Measurements from ENCODE around the gene ABRACL.
A peak's percentile ranks its signal among the peaks of the same experiment; 100 is the strongest.
"Not testable (repeated sequence)": the region's sequence is repeated elsewhere in the genome, so short reads cannot be mapped to it uniquely, and the experiment has no call there.

Gene ABRACL

GRCh38 chr6:139017227-139017626, 11.3 kb upstream of the ABRACL start:
- Mint-ChIP-seq H3K4me3 (no peak overlapping the region), H3K9me3 (no peaks in the 10 kb centered on the region), H3K27me3 (peaks cover 21% of the 10 kb centered on the region), H3K27ac (ENCODE audit: low read depth) (no peak overlapping the region), H3K4me1 (no peaks in the 10 kb centered on the region), H3K36me3 (ENCODE audit: insufficient read depth) (peaks cover 1% of the 10 kb centered on the region)
- ATAC-seq (replicated peaks; ENCODE audit: extremely low read depth, poor library complexity, severe bottlenecking) (no peak), DNase-seq (ENCODE audit: low spot score in 2 of 2) (no peak)

GRCh38 chr6:139019722-139020121, 8.8 kb upstream of the ABRACL start:
- no peaks in the 10 kb centered on the region for H3K9me3 Mint-ChIP-seq
- peaks cover under 1% of the 10 kb centered on the region for H3K27me3 Mint-ChIP-seq
- H3K27ac Mint-ChIP-seq (ENCODE audit: low read depth), result no peak overlapping the region
- H3K4me3 Mint-ChIP-seq, result no peak overlapping the region
- H3K36me3 Mint-ChIP-seq (ENCODE audit: insufficient read depth), result peaks cover 1% of the 10 kb centered on the region
- no peak for ATAC-seq (replicated peaks; ENCODE audit: extremely low read depth, poor library complexity, severe bottlenecking)
- no peak for DNase-seq (ENCODE audit: low spot score in 2 of 2)
- H3K4me1 Mint-ChIP-seq, result no peaks in the 10 kb centered on the region

GRCh38 chr6:139020689-139021088, 7.9 kb upstream of the ABRACL start:
- Mint-ChIP-seq H3K9me3 (no peaks in the 10 kb centered on the region), H3K4me1 (no peaks in the 10 kb centered on the region), H3K27ac (ENCODE audit: low read depth) (no peak overlapping the region), H3K4me3 (no peak overlapping the region), H3K36me3 (ENCODE audit: insufficient read depth) (peaks cover 1% of the 10 kb centered on the region), H3K27me3 (no peaks in the 10 kb centered on the region)
- ATAC-seq (replicated peaks; ENCODE audit: extremely low read depth, poor library complexity, severe bottlenecking) (no peak), DNase-seq (ENCODE audit: low spot score in 2 of 2) (no peak)

DNA sequence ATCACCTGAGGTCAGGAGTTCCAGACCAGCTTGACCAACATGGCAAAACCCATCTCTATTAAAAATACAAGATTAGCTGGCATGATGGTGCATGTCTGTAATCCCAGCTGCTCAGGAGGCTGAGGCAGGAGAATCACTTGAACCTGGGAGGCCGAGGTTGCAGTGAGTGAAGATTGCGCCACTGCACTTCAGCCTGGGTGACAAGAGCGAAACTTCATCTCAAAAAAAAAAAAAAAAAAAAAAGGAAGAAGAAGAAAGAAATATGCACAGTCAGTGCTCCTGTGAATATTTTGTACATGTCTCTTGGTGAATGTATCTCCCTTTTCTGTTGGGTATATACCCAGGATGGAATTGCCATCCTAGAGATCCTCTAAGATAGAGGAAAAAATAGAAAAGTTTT, 3.1 kb upstream of the ABRACL start:
- H3K4me1 Mint-ChIP-seq, result peaks cover 12% of the 10 kb centered on the region
- ATAC-seq (replicated peaks; ENCODE audit: extremely low read depth, poor library complexity, severe bottlenecking); H3K27me3 Mint-ChIP-seq; DNase-seq (ENCODE audit: low spot score in 2 of 2); H3K27ac Mint-ChIP-seq (ENCODE audit: low read depth); H3K36me3 Mint-ChIP-seq (ENCODE audit: insufficient read depth); H3K4me3 Mint-ChIP-seq; H3K9me3 Mint-ChIP-seq: not testable (repeated sequence)

DNA sequence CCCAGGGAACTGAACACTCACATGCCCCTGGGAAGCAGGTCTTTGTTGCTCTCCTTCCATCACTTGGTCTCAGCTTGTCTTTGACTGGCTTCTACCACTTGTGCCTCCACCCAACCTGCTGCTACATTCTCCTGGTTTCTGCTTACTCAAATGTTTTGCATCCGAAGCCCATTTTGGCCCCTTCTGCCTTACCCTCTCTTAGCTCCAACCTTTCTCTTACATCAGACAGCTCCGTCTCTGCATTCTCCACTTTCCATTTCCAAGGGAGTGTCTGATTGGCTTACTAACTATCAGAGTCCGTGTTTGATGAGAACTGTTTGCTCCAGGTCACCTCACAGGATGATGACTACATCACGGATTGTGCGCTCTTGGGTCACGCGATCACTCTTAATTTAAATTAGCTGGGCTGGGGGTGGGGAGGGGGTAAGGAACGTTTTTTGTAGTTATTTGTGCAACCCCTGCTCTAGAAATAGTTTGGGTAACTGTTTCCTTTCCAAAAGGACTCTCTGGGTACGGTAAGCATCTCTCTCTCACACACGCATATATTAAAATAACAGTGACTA, 844 bp upstream of the ABRACL start:
- Mint-ChIP-seq H3K36me3 (ENCODE audit: insufficient read depth) (peaks cover 2% of the 10 kb centered on the region), H3K27me3 (no peaks in the 10 kb centered on the region), H3K9me3 (no peaks in the 10 kb centered on the region), H3K4me1 (peaks cover 16% of the 10 kb centered on the region), H3K27ac (ENCODE audit: low read depth) (peak overlapping the region; percentile 95), H3K4me3 (no peak overlapping the region)
- ATAC-seq (replicated peaks; ENCODE audit: extremely low read depth, poor library complexity, severe bottlenecking) (no peak), DNase-seq (ENCODE audit: low spot score in 2 of 2) (no peak)

DNA sequence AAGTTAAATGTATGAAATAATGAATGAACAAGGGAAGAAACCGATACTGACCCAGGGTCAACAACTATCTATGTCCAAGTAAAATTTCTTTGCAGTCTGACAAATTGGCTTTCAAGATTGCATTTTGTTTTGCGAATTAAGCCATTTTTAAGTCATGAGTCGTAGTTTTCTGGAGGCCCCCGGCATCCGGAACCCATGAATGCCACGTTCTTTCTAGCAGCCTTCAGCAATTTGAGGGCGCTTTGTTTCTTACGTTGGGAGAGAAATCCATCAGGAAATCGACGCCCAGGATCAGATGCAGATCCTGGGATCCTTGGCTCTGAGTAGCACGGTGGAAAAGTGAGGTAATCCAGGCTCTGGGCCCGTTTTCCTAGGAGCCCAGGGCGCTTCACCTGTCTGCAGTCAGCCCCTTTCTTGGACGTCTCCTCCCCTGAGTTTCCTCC, 309 bp upstream of the ABRACL start:
- DNase-seq (ENCODE audit: low spot score in 2 of 2), result no peak
- Mint-ChIP-seq H3K4me1 (peaks cover 21% of the 10 kb centered on the region), H3K36me3 (ENCODE audit: insufficient read depth) (peaks cover 2% of the 10 kb centered on the region), H3K27me3 (no peaks in the 10 kb centered on the region), H3K4me3 (no peak overlapping the region), H3K9me3 (no peaks in the 10 kb centered on the region), H3K27ac (ENCODE audit: low read depth) (peak overlapping the region; percentile 95)
- peak; percentile 2 for ATAC-seq (replicated peaks; ENCODE audit: extremely low read depth, poor library complexity, severe bottlenecking)

- Mint-ChIP-seq H3K4me1 (peaks cover 28% of the 10 kb centered on the region), H3K27me3 (no peaks in the 10 kb centered on the region), H3K4me3 (no peak overlapping the region), H3K9me3 (no peaks in the 10 kb centered on the region), H3K27ac (ENCODE audit: low read depth) (no peak overlapping the region), H3K36me3 (ENCODE audit: insufficient read depth) (peaks cover 9% of the 10 kb centered on the region)
- no peak for DNase-seq (ENCODE audit: low spot score in 2 of 2)
- ATAC-seq (replicated peaks; ENCODE audit: extremely low read depth, poor library complexity, severe bottlenecking), result peak; percentile 1
Observed at GRCh38 chr6:139029470-139030227, 1.1 kb downstream of the ABRACL start.

GRCh38 chr6:139030228-139030963, 1.9 kb downstream of the ABRACL start:
- Mint-ChIP-seq H3K4me3 (no peak overlapping the region), H3K4me1 (peaks cover 28% of the 10 kb centered on the region), H3K27ac (ENCODE audit: low read depth) (no peak overlapping the region), H3K27me3 (no peaks in the 10 kb centered on the region), H3K9me3 (no peaks in the 10 kb centered on the region), H3K36me3 (ENCODE audit: insufficient read depth) (peaks cover 14% of the 10 kb centered on the region)
- ATAC-seq (replicated peaks; ENCODE audit: extremely low read depth, poor library complexity, severe bottlenecking) (peak; percentile 52), DNase-seq (ENCODE audit: low spot score in 2 of 2) (no peak)

GRCh38 chr6:139037490-139037889, 8.9 kb downstream of the ABRACL start:
- DNase-seq (ENCODE audit: low spot score in 2 of 2) (no peak), ATAC-seq (replicated peaks; ENCODE audit: extremely low read depth, poor library complexity, severe bottlenecking) (no peak)
- no peaks in the 10 kb centered on the region for H3K27me3 Mint-ChIP-seq
- H3K9me3 Mint-ChIP-seq, result no peaks in the 10 kb centered on the region
- H3K4me1 Mint-ChIP-seq, result peaks cover 29% of the 10 kb centered on the region
- H3K36me3 Mint-ChIP-seq (ENCODE audit: insufficient read depth), result peaks cover 47% of the 10 kb centered on the region
- no peak overlapping the region for H3K27ac Mint-ChIP-seq (ENCODE audit: low read depth)
- H3K4me3 Mint-ChIP-seq, result no peak overlapping the region

DNA sequence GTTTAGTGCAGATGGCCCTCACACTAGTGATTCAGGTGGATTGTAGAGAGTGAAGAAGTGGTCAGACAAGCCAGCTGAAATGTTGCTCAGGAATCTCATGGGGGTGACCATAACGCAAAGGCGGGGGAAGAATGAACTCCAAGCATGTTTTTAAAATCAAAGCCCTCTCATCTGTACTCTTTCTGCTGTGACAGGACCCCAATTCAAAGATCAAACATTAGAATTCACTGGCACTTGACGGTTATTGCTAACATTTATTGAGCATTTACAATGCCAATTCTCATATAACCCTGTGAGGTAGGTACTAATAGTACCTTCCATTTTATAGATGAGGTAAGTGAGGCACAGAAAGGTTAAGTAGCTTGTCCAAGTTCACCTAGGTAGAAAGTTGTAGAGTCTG, 15.7 kb downstream of the ABRACL start:
- DNase-seq (ENCODE audit: low spot score in 2 of 2) (no peak), ATAC-seq (replicated peaks; ENCODE audit: extremely low read depth, poor library complexity, severe bottlenecking) (no peak)
- H3K36me3 Mint-ChIP-seq (ENCODE audit: insufficient read depth), result peaks cover 26% of the 10 kb centered on the region
- no peak overlapping the region for H3K27ac Mint-ChIP-seq (ENCODE audit: low read depth)
- H3K9me3 Mint-ChIP-seq, result no peaks in the 10 kb centered on the region
- H3K27me3 Mint-ChIP-seq, result no peaks in the 10 kb centered on the region
- H3K4me3 Mint-ChIP-seq, result no peak overlapping the region
- peaks cover 9% of the 10 kb centered on the region for H3K4me1 Mint-ChIP-seq

DNA sequence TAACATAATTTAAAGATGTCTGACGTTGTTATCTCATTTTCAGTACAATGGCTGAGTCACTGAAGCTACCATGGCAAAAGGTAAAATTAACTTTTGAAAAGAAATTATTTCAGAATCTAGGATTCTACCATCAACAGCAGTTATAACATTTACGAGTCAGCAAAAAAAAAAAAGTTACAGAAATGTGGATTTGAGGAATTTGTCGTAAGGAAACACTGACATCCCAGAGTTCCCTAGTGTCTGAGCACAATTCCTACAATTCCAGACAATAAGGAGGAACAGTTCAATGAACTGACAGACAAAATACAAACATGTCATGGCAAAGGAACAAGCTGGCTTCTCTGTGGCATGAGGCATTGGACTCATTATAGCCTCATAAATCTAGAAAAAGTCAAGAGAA, 19.1 kb downstream of the ABRACL start:
- Mint-ChIP-seq H3K27ac (ENCODE audit: low read depth) (no peak overlapping the region), H3K9me3 (no peaks in the 10 kb centered on the region), H3K4me3 (no peak overlapping the region), H3K27me3 (no peaks in the 10 kb centered on the region), H3K4me1 (no peaks in the 10 kb centered on the region), H3K36me3 (ENCODE audit: insufficient read depth) (peaks cover 15% of the 10 kb centered on the region)
- no peak for ATAC-seq (replicated peaks; ENCODE audit: extremely low read depth, poor library complexity, severe bottlenecking)
- no peak for DNase-seq (ENCODE audit: low spot score in 2 of 2)

DNA sequence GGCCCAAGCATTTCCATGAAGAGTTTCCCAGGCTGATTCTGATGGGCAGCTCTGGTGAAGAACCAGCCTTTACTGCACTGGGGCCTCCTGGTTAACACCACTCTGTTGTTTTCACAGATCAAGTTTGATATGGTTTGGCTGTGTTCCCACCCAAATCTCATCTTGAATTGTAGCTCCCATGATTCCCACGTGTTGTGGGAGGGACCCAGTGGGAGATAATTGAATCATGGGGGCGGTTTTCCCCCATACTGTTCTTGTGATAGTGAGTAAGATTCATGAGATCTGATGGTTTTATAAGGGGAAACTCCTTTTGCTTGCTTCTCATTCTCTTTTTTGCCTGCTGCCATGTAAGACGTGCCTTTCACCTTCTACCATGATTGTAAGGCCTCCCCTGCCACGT, 20.4 kb downstream of the ABRACL start:
- H3K36me3 Mint-ChIP-seq (ENCODE audit: insufficient read depth); H3K4me3 Mint-ChIP-seq; DNase-seq (ENCODE audit: low spot score in 2 of 2); H3K4me1 Mint-ChIP-seq; ATAC-seq (replicated peaks; ENCODE audit: extremely low read depth, poor library complexity, severe bottlenecking); H3K9me3 Mint-ChIP-seq; H3K27me3 Mint-ChIP-seq; H3K27ac Mint-ChIP-seq (ENCODE audit: low read depth): not testable (repeated sequence)

Data from central memory CD8-positive, alpha-beta T cell (primary cell).